DMS 273 treated with DMSO at 0.1 percent for 48 hours (cell line): Measurements from ENCODE around the gene GPR160.

Experiments used
- DNase-seq: peaks from one replicate; lab custom pipeline; 2025; lab: John Stamatoyannopoulos, UW

GPR160 gene

GRCh38 chr3:170064108-170064507 lies 26.3 kb downstream of the GPR160 start:
- DNase-seq: no peak

DNA sequence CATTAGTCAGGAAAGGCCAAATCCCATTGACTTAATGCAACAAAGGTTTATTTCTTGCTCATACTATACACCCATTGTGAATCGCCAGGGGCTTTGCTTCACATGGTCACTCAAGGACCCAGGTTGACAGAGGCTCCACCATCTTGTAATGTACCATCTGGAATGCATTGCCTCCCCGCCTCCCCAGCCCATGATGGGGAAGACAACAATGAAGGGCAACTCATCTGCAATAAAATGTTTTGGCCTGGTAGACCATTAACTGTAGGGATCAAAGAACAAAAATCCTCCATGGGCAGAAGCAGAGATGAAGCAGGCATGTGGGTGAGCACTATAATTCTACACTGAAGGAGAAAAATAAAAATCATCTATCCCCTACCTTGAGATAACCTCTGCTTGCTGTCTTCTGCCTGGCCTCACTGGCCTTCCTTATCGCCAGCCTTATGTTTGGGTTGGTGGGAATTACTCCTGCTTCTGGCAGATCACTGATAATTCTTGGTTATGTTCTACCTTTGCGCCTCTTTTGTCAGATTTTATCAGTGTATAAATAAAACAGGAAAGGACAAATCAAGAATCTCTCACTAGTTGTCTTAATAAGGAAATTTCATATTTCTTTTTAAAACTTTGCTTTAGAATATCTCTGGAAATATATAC lies 37.8 kb downstream of the GPR160 start:
- no peak for DNase-seq

- DNase-seq: no peak
Measured at GRCh38 chr3:170076715-170077238, 39.0 kb downstream of the GPR160 start.

DNA sequence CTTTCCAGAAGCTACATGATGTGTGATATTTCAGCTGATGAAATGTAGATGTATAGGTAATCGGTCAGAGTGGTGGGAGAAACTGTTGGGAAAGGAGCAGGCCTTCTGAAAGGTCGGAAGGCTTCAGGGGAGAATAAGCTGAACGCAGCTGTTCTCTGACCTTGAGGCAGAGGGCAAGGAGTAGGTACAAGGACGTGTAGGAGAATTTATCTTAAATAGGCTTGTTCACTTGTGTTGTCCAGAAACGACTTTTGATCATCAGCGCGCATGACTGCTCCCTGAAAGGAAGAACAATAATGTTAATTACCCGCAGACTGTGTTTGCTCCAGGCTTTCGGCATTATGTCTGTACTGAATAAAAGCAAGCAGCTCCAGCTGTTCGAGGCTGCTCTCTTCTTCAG lies 39.6 kb downstream of the GPR160 start:
- DNase-seq: no peak

- no peak for DNase-seq
Measured at GRCh38 chr3:170078620-170079281, 41.0 kb downstream of the GPR160 start.

- DNase-seq: no peak
Measured at GRCh38 chr3:170079536-170080165, 41.9 kb downstream of the GPR160 start.

DNA sequence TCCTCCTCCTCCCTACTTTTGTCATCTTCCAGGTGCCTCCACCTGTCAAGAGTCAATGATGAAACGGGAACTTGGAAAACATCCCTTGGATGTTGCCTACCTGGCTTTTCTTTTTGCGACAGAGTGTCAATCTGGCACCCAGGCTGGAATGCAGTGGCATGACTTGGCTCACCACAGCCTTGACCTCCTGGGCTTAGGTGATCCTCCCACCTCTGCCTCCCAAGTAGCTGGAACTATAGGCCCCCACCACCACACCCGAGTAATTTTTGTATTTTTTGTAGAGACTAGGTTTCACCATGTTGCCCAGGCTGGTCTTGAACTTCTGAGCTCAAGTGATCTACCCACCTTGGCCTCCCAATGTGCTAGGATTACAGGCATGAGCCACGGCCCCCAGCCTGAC lies 42.8 kb downstream of the GPR160 start:
- no peak for DNase-seq

GRCh38 chr3:170081079-170081741 lies 43.4 kb downstream of the GPR160 start:
- no peak for DNase-seq

- no peak for DNase-seq
Measured at GRCh38 chr3:170083343-170083742, 45.5 kb downstream of the GPR160 start.

DNA sequence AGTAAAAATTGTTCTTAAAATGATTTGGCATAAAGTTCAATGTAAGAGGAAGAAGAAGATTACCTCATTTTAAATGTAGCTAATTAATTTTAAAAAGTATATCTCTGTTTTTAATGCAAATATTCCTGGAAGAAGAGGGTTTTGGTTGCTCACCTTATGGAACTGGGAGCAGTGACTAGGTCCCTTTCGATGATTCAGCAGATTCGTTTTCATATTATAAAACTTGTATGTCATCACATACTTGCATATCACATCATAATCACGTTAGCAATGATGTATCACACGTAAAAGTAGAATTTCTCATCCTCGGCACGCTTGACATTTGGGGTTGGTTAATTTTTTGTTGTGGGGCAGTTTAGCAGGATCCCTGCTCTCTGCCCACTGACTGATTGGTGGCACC lies 47.6 kb downstream of the GPR160 start:
- DNase-seq: no peak

- DNase-seq: no peak
Measured at GRCh38 chr3:170089862-170090600, 52.2 kb downstream of the GPR160 start.

DNA sequence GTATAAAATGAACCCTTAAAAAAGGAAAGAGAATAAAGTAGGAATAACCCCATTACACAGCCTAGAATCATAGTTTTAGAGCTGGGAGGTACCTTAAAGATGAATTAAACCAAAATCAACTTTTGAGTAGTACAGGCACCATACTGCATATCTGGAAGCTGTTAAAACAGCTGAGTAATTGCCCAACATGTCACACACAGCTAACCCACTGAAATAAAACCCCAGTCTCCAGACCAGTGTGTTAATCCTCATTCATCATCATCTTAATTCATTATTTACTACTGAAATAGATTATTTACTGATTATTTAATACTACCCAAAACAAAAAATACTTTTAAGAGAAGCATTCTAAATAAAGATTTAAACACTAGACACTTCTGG lies 52.8 kb downstream of the GPR160 start:
- DNase-seq: no peak

GRCh38 chr3:170092907-170093306 lies 55.1 kb downstream of the GPR160 start:
- DNase-seq: no peak

GRCh38 chr3:170095771-170096170 lies 58.0 kb downstream of the GPR160 start:
- no peak for DNase-seq

DNA sequence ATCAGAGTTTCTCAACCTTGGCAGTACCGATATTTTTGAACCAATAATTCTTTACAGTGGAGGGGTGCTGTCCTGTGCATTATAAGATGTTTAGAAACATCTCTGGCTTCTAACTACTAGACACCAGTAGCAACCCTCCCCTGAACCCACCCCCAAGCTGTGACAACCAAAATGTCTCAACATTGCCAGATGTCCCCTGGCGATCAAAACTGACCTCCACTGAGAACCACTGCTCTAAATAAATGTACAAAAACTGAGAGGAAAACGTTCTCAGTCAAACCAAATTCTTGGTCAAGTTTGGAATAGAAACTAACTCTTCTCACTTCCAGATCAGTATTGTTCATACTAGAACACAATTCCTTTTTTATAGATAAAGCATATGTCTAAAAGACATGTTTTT lies 58.5 kb downstream of the GPR160 start:
- no peak for DNase-seq

- no peak for DNase-seq
Measured at GRCh38 chr3:170098753-170099152, 61.0 kb downstream of the GPR160 start.

DNA sequence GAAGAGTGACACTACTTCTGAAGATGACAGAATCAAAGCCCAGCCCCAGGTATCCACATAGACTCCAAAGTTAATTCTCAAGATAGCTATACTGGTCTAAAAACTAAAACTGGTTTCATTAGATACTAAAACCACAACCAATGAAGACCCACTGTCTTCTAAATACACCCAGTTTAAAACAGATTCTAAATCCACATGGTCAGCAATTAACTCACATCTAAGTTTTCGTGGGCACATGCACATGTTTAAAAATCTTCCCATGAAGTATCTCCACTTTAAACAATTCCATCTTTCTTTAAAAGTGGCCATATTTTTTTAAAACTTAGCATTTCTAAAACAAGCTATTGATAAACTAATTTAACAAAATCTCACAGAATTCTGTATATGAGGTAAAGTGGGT lies 63.1 kb downstream of the GPR160 start:
- no peak for DNase-seq

DNA sequence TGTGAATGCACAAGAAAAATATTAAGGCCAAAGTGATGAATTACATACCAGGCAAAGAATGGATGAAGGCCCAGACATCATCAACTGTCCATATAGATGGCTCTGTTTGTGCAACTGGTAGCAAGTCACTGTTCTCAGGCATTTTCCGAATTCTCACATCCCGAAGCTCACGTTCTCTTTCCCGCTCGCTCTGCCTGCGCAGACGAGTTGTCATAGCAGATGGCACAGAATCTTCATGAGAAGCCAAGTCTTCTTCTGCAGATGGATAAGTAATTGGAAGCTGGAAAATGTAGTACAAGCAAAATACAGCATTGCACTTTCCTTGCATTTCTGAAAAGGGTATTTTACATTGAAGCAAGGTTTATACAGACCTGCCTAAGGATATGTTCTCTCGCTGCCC lies 64.6 kb downstream of the GPR160 start:
- DNase-seq: no peak

DNA sequence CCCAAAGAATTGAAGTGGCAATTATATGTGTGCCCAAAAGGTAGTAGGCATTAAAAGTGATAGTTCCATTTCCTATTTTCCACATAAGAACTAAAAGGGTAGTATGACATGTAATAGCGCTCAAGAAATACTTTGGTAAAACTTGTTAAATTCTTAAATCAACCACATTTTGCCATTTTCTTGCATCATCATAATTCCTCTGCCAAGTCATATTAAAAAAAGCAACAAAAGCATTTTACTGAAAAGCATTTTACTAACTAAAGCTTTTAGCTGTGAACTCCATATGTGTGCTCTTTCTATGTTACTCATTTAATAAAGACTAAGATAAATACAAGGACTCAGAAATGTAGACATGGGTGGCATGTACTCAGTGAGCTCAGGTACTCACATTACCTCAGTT lies 70.1 kb downstream of the GPR160 start:
- no peak for DNase-seq

DNA sequence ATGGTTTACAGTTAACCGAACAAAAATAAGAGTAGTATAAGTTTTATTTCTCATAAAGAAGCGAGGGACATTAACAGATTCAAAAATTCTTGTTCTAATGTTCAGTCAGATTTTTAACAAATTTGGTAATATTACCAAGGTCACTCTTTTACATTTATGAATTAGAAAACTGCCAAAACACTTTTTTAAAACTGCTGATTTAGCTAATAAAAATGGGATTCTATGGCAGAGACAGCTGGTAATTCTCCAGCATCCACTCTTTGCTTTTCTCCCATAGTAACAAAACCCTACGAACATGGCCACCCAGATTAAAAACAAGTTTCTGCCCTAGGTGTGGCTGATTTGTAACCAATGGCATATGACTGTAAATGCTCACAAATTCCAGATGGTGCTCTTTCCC lies 71.2 kb downstream of the GPR160 start:
- no peak for DNase-seq

- DNase-seq: no peak
Measured at GRCh38 chr3:170109579-170110293, 71.9 kb downstream of the GPR160 start.
